Fibroblast of skin of left quadriceps (primary cell): Measurements from ENCODE around the gene GSKIP.

Experiments used
- DNase-seq, 2 experiments: peaks; one replicate each; pipeline ENCODE4 v3.0.0-alpha.2; 2013; ENCODE audit warnings: low read depth in 2 of 2

GSKIP gene

GRCh38 chr14:96376093-96376492, 12.8 kb downstream of the GSKIP start:
- DNase-seq: no peak

DNA sequence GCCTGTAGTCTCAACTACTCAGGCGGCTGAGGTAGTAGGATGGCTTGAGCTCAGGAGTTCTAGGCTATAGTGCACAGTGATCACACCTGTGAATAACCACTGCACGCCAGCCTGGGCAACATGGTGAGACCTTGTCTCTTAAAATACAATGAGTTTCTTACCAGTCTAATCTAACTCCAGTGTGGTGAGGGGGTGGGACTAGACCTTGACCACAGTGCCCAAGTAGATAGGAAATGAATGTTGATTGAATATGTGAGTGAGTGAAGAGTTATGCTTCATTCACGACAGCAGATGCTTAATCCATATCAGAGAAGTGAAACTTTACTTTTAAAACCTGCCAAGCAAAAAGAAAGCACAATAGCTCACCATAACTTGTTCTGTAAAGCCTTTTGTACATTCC, 17.4 kb downstream of the GSKIP start:
- DNase-seq: no peak

DNA sequence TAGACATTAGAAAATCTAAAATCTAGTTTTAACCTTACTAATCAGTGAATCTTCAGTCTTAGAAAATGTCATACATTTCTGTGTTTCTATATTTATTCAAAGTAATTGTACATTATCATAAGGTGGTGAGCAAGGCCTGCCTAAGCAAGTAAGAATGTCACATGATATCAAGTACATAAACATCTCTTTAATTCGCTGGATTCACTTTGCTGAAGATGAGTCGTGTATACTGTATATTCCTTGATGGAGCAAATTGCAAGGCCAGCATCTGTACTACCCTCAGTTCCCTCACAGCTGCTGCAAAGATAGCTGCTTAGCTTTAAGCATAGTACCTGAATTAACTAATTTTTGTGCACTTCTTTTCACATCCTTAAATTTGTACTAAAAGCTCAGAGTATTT, 20.1 kb downstream of the GSKIP start:
- DNase-seq: no peak

DNA sequence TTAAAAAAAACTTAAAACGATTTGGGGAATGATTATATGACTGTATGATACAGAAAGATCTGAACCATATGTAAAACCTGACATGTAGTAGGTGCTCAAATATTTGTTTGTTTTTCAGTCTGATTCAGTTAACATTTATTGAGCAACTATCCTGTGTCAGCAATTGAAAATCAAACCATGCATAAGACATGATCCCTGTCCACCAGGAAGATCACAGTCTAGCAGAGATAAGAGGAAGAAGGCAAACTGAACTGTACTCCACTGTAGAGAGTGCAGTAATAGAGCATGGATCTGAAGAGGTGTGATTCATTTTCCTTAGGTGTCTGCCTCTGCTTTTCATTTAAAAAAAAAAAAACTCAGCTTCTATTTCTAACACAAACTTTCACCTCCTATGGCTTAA, 20.7 kb downstream of the GSKIP start:
- DNase-seq: no peak

DNA sequence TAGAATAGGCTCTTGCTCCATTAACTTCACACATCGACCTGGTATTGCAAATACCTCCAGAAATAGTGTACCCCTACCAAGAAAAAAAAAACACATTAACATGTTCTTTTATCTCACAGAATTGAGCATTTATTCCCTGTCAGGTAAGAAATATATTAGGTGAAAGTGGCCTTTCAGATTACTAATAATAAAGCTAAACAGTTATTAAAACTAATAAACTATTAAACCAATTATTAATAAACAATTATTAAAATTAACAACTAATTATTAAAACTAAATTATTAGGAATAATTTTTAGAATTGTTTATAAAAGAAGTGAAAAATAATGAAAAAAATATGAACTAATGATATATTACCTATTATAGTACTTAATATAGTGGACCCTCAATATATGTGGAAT, 21.4 kb downstream of the GSKIP start:
- no peak for DNase-seq

DNA sequence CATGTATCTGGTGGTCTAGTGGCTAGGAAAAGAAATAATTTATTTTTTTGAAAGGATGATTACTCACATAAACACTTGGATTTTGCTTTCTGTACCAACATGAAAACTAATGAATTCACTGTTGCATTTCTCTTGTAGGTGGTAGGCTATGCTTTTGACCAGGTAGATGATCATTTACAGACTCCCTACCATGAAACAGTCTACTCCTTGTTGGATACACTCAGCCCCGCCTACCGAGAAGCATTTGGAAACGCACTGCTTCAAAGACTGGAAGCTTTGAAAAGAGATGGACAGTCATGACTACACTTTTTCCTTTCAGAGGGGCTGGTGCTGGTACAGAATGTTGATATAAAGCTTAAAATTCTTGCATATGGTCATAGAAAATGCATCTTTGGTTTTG, 22.1 kb downstream of the GSKIP start:
- DNase-seq: no peak

- DNase-seq: no peak
These were observed 27.6 kb downstream of the GSKIP start for GRCh38 chr14:96390965-96391292.

DNA sequence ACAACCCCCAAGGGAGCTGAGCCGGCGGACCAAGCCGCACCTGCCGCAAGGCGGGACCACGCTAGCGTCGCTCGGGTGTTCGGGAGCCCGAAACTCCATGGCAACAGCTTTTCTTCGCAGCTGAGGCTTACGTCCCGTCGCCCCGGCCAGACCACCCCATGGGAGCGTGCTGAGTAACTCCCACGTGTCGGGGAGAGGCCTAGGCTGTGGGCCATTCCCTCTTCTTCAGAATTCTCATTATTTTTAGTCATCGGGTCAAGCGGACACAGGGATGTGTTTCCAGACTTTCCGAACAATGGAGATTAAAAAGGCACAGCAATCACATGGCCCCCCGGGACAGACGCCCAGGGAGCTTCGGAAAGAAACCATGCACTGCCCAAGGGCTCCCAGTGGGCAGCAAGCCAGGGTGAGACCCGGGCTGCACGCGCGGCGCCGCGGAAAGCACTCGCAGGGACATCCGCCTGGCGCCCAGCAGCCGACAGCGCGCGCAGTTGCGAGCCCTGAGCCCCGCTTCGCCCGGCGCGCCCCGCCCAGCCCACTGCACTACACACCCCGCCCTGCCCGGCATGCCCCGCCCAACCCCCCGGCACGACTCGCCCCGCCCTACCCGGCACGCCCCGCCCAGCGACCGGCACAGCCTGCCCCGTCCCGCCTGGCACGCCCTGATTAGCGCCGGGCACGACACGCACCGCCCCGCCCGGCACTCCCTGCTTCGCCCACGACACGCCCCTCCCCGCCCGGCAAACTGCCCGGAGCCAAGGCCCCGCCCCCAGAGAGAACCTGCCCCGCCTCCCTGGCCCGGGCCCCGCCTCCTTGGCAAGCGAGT, 28.2 kb downstream of the GSKIP start:
- DNase-seq: peak; percentile 84 to 87

DNA sequence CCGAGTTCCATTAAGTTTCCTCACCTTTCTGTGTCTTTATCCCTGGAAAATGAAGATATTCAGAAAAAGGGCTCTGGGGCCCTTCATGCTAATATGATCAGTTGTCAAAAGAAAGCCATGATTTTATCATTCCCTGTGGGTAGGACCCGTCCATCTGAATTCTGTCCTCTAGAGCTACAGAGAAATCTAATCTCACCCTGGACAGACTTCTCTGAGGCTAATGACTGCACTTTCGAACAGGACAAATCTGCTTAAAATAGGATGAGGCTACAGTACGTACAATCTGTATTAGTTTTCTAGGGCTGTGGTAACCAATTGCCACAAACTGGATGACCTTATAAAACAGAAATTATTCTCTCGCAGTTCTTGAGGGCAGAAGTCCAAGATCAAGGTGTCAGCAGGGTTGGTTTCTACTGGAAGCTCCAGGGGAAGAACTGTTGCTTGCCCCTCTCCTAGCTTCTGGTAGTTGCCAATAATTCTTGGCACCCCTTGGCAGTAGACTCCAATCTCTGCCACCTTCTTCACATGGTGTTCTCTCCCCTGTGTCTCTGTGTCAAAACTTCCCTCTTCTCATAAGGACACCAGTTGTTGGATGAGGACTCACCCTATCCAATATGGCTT, 29.9 kb downstream of the GSKIP start:
- no peak for DNase-seq

DNA sequence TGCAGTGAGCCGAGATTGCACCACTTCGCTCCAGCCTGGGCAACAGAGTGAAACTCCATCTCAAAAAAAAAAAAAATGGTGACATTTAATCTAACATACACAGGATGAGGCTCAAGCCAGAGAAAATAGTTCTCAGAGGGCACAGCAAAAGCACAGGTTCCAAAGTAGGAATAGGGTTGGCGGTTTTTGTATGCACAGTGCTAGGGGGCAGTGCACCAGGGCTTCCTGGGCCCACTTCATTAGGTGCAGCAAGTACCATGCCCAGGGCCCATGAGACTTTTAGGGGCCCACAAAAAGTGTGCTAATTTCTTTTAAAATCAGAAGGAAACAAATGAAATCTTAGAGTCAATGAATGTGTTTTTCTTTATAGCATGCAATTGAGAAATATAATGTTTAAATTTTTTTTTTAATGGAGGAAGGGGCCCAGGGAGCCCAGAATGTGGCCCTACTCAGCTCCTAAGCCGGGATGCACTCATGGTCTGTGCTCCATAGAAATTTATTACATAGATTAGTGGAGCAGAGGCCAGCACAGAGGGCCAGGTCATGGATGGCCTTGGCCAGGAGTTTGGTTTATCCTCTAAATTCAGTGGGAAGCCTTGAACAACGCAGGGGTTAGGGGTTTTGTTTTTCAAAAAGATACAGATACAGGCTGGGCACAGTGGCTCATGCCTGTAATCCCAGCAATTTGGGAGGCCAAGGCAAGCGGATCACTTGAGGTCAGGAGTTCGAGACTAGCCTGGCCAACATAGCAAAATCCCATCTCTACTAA, 30.9 kb downstream of the GSKIP start:
- no peak for DNase-seq

- DNase-seq: no peak
These were observed 35.1 kb downstream of the GSKIP start for GRCh38 chr14:96398432-96398831.

DNA sequence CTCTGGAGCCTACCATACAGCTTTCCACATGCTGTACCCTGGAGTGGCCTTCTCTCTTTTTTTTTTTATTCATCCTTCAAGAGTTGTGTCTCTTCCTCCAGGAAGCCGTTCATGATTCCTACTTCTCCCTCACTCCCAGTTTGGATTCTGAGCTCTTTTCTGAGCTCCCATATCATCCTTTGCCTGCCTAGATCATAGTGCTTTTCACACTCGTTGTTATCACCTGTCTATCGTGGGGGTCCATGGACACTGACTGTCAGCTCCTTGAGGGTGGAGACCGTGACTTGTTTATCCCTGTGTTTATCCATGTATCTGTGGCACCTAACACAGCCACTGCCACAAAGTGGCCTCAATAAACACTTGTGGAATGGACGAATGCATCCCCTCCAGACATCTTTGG, 35.6 kb downstream of the GSKIP start:
- no peak for DNase-seq

- no peak for DNase-seq
These were observed 36.1 kb downstream of the GSKIP start for GRCh38 chr14:96399405-96399804.

- no peak for DNase-seq
These were observed 37.2 kb downstream of the GSKIP start for GRCh38 chr14:96400495-96400894.

DNA sequence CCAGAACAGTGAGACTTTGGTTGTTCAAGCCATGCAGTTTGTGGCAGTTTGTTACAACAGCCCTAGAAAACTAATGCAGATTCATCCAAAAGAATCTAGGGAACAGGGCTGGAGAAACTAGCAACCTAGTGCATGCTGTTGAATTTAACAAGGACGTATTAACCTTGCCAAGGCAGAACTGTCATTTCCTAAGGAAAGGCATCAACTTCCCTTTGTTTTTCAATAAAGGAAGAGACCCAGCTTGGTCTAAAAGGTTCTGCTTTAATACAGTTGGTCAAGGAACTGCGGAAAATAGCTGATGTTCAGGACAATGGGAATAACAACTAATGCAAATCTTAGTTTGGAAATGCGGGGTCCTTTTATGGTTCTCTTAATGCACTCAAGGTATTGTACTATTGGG, 40.1 kb downstream of the GSKIP start:
- DNase-seq: no peak

DNA sequence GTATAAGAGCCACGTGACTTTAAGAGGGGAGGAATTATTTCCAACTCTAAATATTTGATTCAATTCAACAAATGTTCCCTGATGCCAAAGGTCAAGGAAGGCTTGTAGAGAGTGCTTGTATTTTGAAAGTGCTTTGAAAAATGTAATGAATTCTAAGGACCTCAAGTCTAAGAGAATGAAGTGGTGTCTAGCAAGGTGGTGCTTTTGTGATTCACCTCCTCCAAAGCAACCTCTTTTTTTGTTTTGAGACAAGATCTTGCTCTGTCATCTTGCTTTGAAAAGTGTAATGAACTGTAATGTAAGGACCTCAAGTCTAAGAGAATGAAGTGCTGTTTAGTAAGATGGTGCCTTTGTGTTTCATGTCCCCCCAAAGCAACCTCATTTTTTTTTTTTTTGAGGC, 42.4 kb downstream of the GSKIP start:
- no peak for DNase-seq

- DNase-seq: no peak
These were observed 44.7 kb downstream of the GSKIP start for GRCh38 chr14:96407935-96408570.

- DNase-seq: no peak
These were observed 45.3 kb downstream of the GSKIP start for GRCh38 chr14:96408608-96409007.

- DNase-seq: no peak
These were observed 46.4 kb downstream of the GSKIP start for GRCh38 chr14:96409701-96410100.

DNA sequence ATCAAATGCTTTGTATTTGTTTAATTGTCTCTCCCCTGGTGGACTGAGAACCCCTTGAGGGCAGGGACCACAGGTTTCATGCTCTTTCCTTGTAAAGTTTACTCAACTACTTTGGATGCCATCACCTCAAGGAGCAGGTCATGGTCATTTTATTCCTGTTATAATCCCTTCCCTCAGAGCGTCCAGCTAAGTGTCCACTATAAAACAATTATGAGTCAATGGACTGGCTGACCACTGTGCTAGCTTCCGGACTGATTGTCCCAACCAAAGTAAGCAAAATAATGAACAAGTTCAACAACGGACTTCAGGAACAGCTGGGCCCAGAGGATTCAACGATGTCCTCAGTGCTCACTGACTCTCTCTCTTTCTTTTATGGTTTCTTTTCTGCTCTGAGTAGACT, 46.8 kb downstream of the GSKIP start:
- no peak for DNase-seq

DNA sequence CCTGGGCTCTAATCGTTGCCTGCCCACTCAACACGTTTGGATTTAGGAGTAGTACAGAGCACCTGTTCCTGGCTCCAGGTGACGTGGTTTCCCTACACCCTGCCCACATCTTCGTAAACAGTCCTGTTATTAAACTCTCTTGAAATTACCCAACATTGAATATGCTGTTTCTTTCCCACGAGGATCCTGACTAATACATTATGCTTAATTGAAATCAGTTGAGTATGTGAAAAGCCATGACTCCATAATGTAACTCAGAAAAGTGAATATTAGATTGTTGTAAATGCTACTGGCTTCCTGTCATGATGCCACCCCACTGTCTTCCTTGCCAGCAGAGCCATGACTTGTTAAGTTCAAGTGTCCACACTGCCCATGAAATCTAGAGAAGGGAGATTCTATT, 50.2 kb downstream of the GSKIP start:
- no peak for DNase-seq

DNA sequence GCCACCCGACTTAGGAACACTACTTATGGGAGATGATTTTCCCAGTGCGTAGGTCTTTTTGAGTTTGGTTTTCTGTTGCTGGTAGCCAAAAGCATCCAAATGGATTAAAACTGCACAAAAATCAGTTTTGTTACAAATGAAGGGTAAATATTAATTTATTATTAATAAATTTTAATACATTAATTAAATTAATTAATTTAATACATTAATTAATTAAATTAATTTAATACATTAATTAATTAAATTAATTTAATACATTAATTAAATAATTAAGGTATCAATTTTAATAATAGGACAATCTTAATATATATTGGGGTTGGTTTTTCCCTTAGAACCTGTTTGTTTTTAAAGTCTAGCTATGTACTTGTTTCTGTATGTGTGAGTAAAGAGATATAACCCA, 52.2 kb downstream of the GSKIP start:
- DNase-seq: no peak

DNA sequence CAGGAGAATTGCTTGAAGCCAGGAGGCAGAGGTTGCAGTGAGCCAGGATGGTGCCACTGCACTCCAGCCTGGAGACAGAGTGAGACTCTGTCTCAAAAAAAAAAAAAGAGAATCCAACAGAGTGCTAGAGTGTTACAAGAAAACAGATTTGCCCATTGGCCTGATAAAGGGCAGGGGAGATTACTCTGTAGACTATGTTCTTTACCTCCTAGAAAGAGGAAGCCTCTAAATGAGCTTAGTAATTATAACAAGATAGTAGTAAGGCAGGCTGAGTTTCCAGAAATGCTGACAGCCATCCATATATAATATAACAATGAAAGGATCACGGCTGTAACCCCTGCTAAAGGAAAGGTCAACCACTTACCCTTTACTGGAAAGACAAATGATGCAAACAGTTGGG, 53.0 kb downstream of the GSKIP start:
- DNase-seq: no peak
